ENCODE data around the gene BIN2.

DNA sequence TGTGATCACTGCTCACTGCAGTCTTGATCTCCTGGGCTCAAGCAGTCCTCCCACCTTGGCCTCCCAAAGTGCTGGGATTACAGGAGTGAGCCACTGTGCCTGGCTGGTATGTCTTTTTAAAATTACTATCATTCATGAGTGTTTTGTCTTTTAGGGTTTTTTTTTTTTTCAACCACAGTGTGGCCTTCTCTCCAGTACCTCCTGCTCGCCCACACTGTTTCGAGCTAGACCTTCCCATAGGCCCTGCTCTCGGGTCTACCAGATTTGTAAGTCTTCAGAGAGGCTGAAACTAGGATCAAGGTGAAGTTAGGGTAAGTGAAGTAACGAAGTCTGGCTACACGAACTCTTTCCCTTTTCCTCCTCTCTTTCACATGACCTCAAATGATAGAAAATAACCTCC lies 1.5 kb downstream of the BIN2 start:
- TF ChIP-seq CTCF (IDR thresholded peaks at IDR 0.05) (no peak), POLR2AphosphoS5 (IDR thresholded peaks at IDR 0.05) (no peak), POLR2A (IDR thresholded peaks at IDR 0.05; ENCODE audit: low read depth) (no peak), EP300 (IDR thresholded peaks at IDR 0.05) (no peak)
